ENCODE results near the gene CCND3. TPM values are rescaled to one million over a fixed set of nuclear protein-coding genes. Genes with fewer than 3 reads are reported as not detected.

Gene CCND3
- total RNA-seq: 100 to 1,000 TPM; 130 to 169 (median 157) TPM

- H3K4me3 ChIP-seq (ENCODE audit: low read depth, poor library complexity, severe bottlenecking): peak within 1 kb of the TSS; percentile 58
- 0% methylated on average over 29 to 46 of the region's 87 CpGs for WGBS, 2 donors
- TF ChIP-seq CTCF (IDR thresholded peaks at IDR 0.05): no peak
- peak; percentile 80 to 96 for DNase-seq (ENCODE audit: low spot score in 2 of 2)
- intact Hi-C loops (cut with DNase I; ENCODE audit: low total_unique reads): loop anchor here (5.0 kb wide), 1 partner anchor 101 kb away; no protein-coding TSS in a partner anchor
Measured at GRCh38 chr6:41941280-41942066, at the start of gene CCND3. CCND3 (minus strand) TSS chr6:41941808; CDS start chr6:41941649, 159 bp downstream.

GRCh38 chr6:41986339-41986738, 44.7 kb upstream of the CCND3 start:
- no peak for TF ChIP-seq POLR2A (IDR thresholded peaks at IDR 0.05)
- TF ChIP-seq CTCF (IDR thresholded peaks at IDR 0.05): no peak
- DNase-seq (ENCODE audit: low spot score in 2 of 2): no peak
- no peak overlapping the region for H3K4me3 ChIP-seq (ENCODE audit: low read depth, poor library complexity, severe bottlenecking)
- 94 to 97% methylated on average over 2 of the region's 2 CpGs for WGBS, 2 donors
- intact Hi-C loops (cut with DNase I; ENCODE audit: low total_unique reads): no loop called here

GRCh38 chr6:41984623-41985022, 43.0 kb upstream of the CCND3 start:
- DNase-seq (ENCODE audit: low spot score in 2 of 2): no peak
- intact Hi-C loops (cut with DNase I; ENCODE audit: low total_unique reads): no loop called here
- H3K4me3 ChIP-seq (ENCODE audit: low read depth, poor library complexity, severe bottlenecking): no peak overlapping the region
- TF ChIP-seq POLR2A (IDR thresholded peaks at IDR 0.05): no peak
- TF ChIP-seq CTCF (IDR thresholded peaks at IDR 0.05): no peak
- WGBS, 2 donors: 53 to 55% methylated on average over 4 of the region's 4 CpGs

GRCh38 chr6:41976794-41977484, 35.3 kb upstream of the CCND3 start:
- WGBS, 2 donors: 63 to 72% methylated on average over 9 of the region's 9 CpGs
- DNase-seq (ENCODE audit: low spot score in 2 of 2): no peak
- H3K4me3 ChIP-seq (ENCODE audit: low read depth, poor library complexity, severe bottlenecking): no peak overlapping the region
- intact Hi-C loops (cut with DNase I; ENCODE audit: low total_unique reads): no loop called here
- TF ChIP-seq CTCF (IDR thresholded peaks at IDR 0.05) (no peak), POLR2A (IDR thresholded peaks at IDR 0.05) (no peak)

GRCh38 chr6:41975276-41975675, 33.7 kb upstream of the CCND3 start:
- TF ChIP-seq CTCF (IDR thresholded peaks at IDR 0.05) (no peak), POLR2A (IDR thresholded peaks at IDR 0.05) (no peak)
- H3K4me3 ChIP-seq (ENCODE audit: low read depth, poor library complexity, severe bottlenecking): no peak overlapping the region
- WGBS, 2 donors: 76 to 78% methylated on average over 4 of the region's 4 CpGs
- DNase-seq (ENCODE audit: low spot score in 2 of 2): no peak
- intact Hi-C loops (cut with DNase I; ENCODE audit: low total_unique reads): no loop called here
